ENCODE results near the gene LRRC4C. TPM values are rescaled to one million over a fixed set of nuclear protein-coding genes. Genes with fewer than 3 reads are reported as not detected.

The LRRC4C gene
- total RNA-seq, 1 experiment from 2014 or later = 0.13 TPM

- Mint-ChIP-seq H3K27ac (no peak overlapping the region), H3K4me3 (no peak overlapping the region), H3K27me3 (ENCODE audit: low read depth) (no peaks in the 10 kb centered on the region), H3K36me3 (ENCODE audit: insufficient read depth in 1 of 3, low read depth in 3 of 3) (no peaks in the 10 kb centered on the region), H3K9me3 (no peaks in the 10 kb centered on the region), H3K4me1 (peaks cover 0 to 3% of the 10 kb centered on the region in 2 experiments; a peak in 1 of 4 replicates)
- peak; percentile 53; the same call in 2 of the 3 replicates for TF ChIP-seq CTCF (conservative IDR thresholded peaks at IDR 0.05)
- Histone ChIP-seq H3K4ac (ENCODE audit: low read depth, low read length) (no peak overlapping the region), H3K18ac (ENCODE audit: insufficient read length, low read depth, low read length) (no peak overlapping the region), H4K5ac (ENCODE audit: insufficient read length, low read depth, low read length) (no peak overlapping the region), H2BK120ac (ENCODE audit: low read depth, low read length, poor library complexity, severe bottlenecking) (no peak overlapping the region), H3K23me2 (ENCODE audit: insufficient read length, low read depth, low read length, poor library complexity, severe bottlenecking) (no peaks in the 10 kb centered on the region), H3K9me3 (ENCODE audit: control insufficient read depth, low read depth, low read length) (no peaks in the 10 kb centered on the region), H3K56ac (ENCODE audit: insufficient read length, low read depth, low read length) (no peak overlapping the region), H2BK15ac (ENCODE audit: low read depth, low read length) (no peak overlapping the region), H3K14ac (ENCODE audit: insufficient read depth, low read length) (no peak overlapping the region), H3T11ph (ENCODE audit: low read length) (no peak overlapping the region), H3K4me2 (ENCODE audit: insufficient read depth, insufficient read length, low read length) (no peak overlapping the region), H3K23ac (ENCODE audit: insufficient read length, low read depth, low read length) (no peak overlapping the region), H4K91ac (ENCODE audit: insufficient read length, low read depth, low read length) (no peak overlapping the region), H3K79me1 (ENCODE audit: insufficient read depth, low read depth, low read length, poor library complexity, severe bottlenecking) (no peaks in the 10 kb centered on the region), H2BK5ac (ENCODE audit: insufficient read length, low read length) (no peak overlapping the region), H4K8ac (replicated peaks; ENCODE audit: insufficient read length, low read depth, low read length) (no peak overlapping the region), H2BK20ac (ENCODE audit: low read depth, low read length, poor library complexity, severe bottlenecking) (no peak overlapping the region), H3K9ac (ENCODE audit: extremely low read depth, insufficient read length, low read length) (no peak overlapping the region), H4K20me1 (ENCODE audit: control insufficient read depth, insufficient read depth, insufficient read length) (no peaks in the 10 kb centered on the region), H3K27ac (ENCODE audit: insufficient read length, low read depth, low read length) (no peak overlapping the region), H2AK5ac (ENCODE audit: insufficient read length, low read length) (no peak overlapping the region), H2AFZ (ENCODE audit: low read length) (no peak overlapping the region), H2BK12ac (ENCODE audit: insufficient read length, low read depth, low read length) (no peak overlapping the region), H3K79me2 (ENCODE audit: insufficient read depth, low read length) (no peaks in the 10 kb centered on the region; the same call in 1 of the 2 replicates), H3K27me3 (ENCODE audit: insufficient read depth, low read length) (no peaks in the 10 kb centered on the region), H3K4me1 (ENCODE audit: insufficient read depth, low read length) (no peaks in the 10 kb centered on the region)
- no CpG with 5 or more reads among the region's 2 CpGs for whole genome bisulfite sequencing (ENCODE audit: extremely low coverage, insufficient read length, low lambda C conversion rate)
- DNase-seq = no peak
These were observed 534.5 kb downstream of the LRRC4C start for GRCh38 chr11:40924915-40925314.

Data from H9 (cell line).